Smooth muscle cell (in vitro differentiated cells): ENCODE results near the gene MCIDAS. TPM values are rescaled to one million over a fixed set of nuclear protein-coding genes. Genes with fewer than 3 reads are reported as not detected.

Experiments
- DNase-seq: peaks from one replicate; lab custom pipeline; 2025; ENCODE audit not compliant: unreplicated experiment; lab: John Stamatoyannopoulos, UW
- H2AFZ ChIP-seq: fragments of 200-600 bp; sonication (generic); 2 replicates; pipeline ENCODE4 v1.6.0; 2016; ENCODE audit warnings: antibody characterized with exemption, low read depth, mild to moderate bottlenecking
- H3F3A ChIP-seq: fragments of 200-600 bp; sonication (generic); 2 replicates; pipeline ENCODE4 v1.6.0; 2017; ENCODE audit warnings: antibody characterized with exemption, low read depth
- H3K27ac ChIP-seq: fragments of 200-600 bp; sonication (generic); 2 replicates; pipeline ENCODE4 v1.5.1; 2016; ENCODE audit warnings: low read depth, mild to moderate bottlenecking
- H3K27me3 ChIP-seq: fragments of 200-600 bp; sonication (generic); 2 replicates; pipeline ENCODE4 v1.6.1; 2016; ENCODE audit warnings: low read depth, mild to moderate bottlenecking
- H3K36me3 ChIP-seq: fragments of 200-600 bp; sonication (generic); 2 replicates; pipeline ENCODE4 v1.5.1; 2016; ENCODE audit warnings: low read depth
- H3K4me1 ChIP-seq: fragments of 200-600 bp; sonication (generic); 2 replicates; pipeline ENCODE4 v1.5.1; 2016; ENCODE audit warnings: low read depth
- H3K4me2 ChIP-seq: fragments of 200-600 bp; sonication (generic); 2 replicates; pipeline ENCODE4 v1.6.0; 2016; ENCODE audit warnings: mild to moderate bottlenecking
- H3K4me3 ChIP-seq: fragments of 200-600 bp; sonication (generic); 2 replicates; pipeline ENCODE4 v1.5.1; 2016; ENCODE audit warnings: mild to moderate bottlenecking
- H3K79me2 ChIP-seq: fragments of 200-600 bp; sonication (generic); 2 replicates; pipeline ENCODE4 v1.6.0; 2016; ENCODE audit warnings: low read depth, mild to moderate bottlenecking
- H3K9ac ChIP-seq: fragments of 200-600 bp; sonication (generic); 2 replicates; pipeline ENCODE4 v1.6.0; 2016; ENCODE audit warnings: low read depth
- H3K9me3 ChIP-seq: fragments of 200-600 bp; sonication (generic); replicated peaks from 2 replicates; pipeline ENCODE4 v1.5.1; 2016; ENCODE audit warnings: low read depth
- H4K20me1 ChIP-seq: fragments of 200-600 bp; sonication (generic); 2 replicates; pipeline ENCODE4 v1.6.0; 2016; ENCODE audit warnings: low read depth
- CTCF ChIP-seq: fragments of 200-600 bp; sonication (generic); IDR thresholded peaks from 2 replicates; pipeline ENCODE4 v1.5.1; 2017; ENCODE audit warnings: borderline replicate concordance, mild to moderate bottlenecking, antibody characterized with exemption; ENCODE audit not compliant: insufficient read depth, poor library complexity, severe bottlenecking
- WGBS: methylation state at CpG from one replicate; pipeline ENCODE4 v1.1.7; 2016; ENCODE audit warnings: low lambda C conversion rate; 5-methylcytosine and 5-hydroxymethylcytosine counted together
- polyA plus RNA-seq: library from polyadenylated mRNA; unstranded; fragments of >200 nt; fragmentation: Nextera tagmentation; extraction: Ambion mirVana; gene quantifications from 2 replicates; pipeline ENCODE4 v1.2.1, GENCODE V29; 2016
- total RNA-seq: library from RNA; depleted of rRNA; stranded (reverse); fragments of >200 nt; gene quantifications from 2 replicates; pipeline ENCODE4 v1.2.3, GENCODE V29; 2014

MCIDAS gene
- total and polyA plus RNA-seq, 2 experiments from 2014 or later, result not detected

- no peak for TF ChIP-seq CTCF
- Histone ChIP-seq H3K9ac (no peak overlapping the region), H3K36me3 (no peaks in the 10 kb centered on the region), H3K27ac (no peak overlapping the region), H3K4me3 (no peak overlapping the region), H4K20me1 (no peaks in the 10 kb centered on the region), H3F3A (no peaks in the 10 kb centered on the region), H3K9me3 (no peaks in the 10 kb centered on the region), H3K4me1 (peaks cover 13% of the 10 kb centered on the region), H3K79me2 (no peaks in the 10 kb centered on the region), H2AFZ (no peak overlapping the region), H3K4me2 (no peak overlapping the region), H3K27me3 (peaks cover 81% of the 10 kb centered on the region)
- 84% methylated on average over 3 of the region's 3 CpGs for WGBS
- DNase-seq, result no peak
These were observed 7.3 kb downstream of the MCIDAS start for GRCh38 chr5:55219770-55220169.

- TF ChIP-seq CTCF, result no peak
- H2AFZ ChIP-seq, result no peak overlapping the region
- no peaks in the 10 kb centered on the region for H3K79me2 ChIP-seq
- no peaks in the 10 kb centered on the region for H3K9me3 ChIP-seq
- no peak overlapping the region for H3K27ac ChIP-seq
- no peaks in the 10 kb centered on the region for H4K20me1 ChIP-seq
- peaks cover 13% of the 10 kb centered on the region for H3K4me1 ChIP-seq
- H3K27me3 ChIP-seq, result peaks cover 78% of the 10 kb centered on the region
- DNase-seq, result no peak
- no peak overlapping the region for H3K4me3 ChIP-seq
- H3F3A ChIP-seq, result no peaks in the 10 kb centered on the region
- H3K36me3 ChIP-seq, result no peaks in the 10 kb centered on the region
- 46% methylated on average over 4 of the region's 4 CpGs for WGBS
- H3K4me2 ChIP-seq, result no peak overlapping the region
- H3K9ac ChIP-seq, result no peak overlapping the region
These were observed 8.1 kb downstream of the MCIDAS start for GRCh38 chr5:55218967-55219366.

- no peaks in the 10 kb centered on the region for H3K9me3 ChIP-seq
- no peak overlapping the region for H3K4me2 ChIP-seq
- no peaks in the 10 kb centered on the region for H3K79me2 ChIP-seq
- H3K4me3 ChIP-seq, result no peak overlapping the region
- H3K9ac ChIP-seq, result no peak overlapping the region
- no peaks in the 10 kb centered on the region for H4K20me1 ChIP-seq
- H3K27ac ChIP-seq, result no peak overlapping the region
- H3F3A ChIP-seq, result no peaks in the 10 kb centered on the region
- TF ChIP-seq CTCF, result no peak
- peaks cover 42% of the 10 kb centered on the region for H3K27me3 ChIP-seq
- no peak overlapping the region for H2AFZ ChIP-seq
- 75% methylated on average over 2 of the region's 2 CpGs for WGBS
- H3K4me1 ChIP-seq, result no peaks in the 10 kb centered on the region
- DNase-seq, result no peak
- H3K36me3 ChIP-seq, result no peaks in the 10 kb centered on the region
These were observed 15.8 kb downstream of the MCIDAS start for GRCh38 chr5:55211184-55211874.

GRCh38 chr5:55205001-55205400 lies 22.1 kb downstream of the MCIDAS start:
- no peaks in the 10 kb centered on the region for H3K36me3 ChIP-seq
- H3K4me1 ChIP-seq, result no peaks in the 10 kb centered on the region
- peaks cover 82% of the 10 kb centered on the region for H3K27me3 ChIP-seq
- no peak for DNase-seq
- no peak for TF ChIP-seq CTCF
- H2AFZ ChIP-seq, result no peak overlapping the region
- H3K4me2 ChIP-seq, result no peak overlapping the region
- H3K9ac ChIP-seq, result no peak overlapping the region
- no peaks in the 10 kb centered on the region for H3K79me2 ChIP-seq
- no peak overlapping the region for H3K4me3 ChIP-seq
- H3F3A ChIP-seq, result no peaks in the 10 kb centered on the region
- H3K27ac ChIP-seq, result no peak overlapping the region
- WGBS, result 92% methylated on average over 2 of the region's 2 CpGs
- H3K9me3 ChIP-seq, result no peaks in the 10 kb centered on the region
- no peaks in the 10 kb centered on the region for H4K20me1 ChIP-seq
